ENCODE measurements around the gene CDH24.

CDH24 gene

DNA sequence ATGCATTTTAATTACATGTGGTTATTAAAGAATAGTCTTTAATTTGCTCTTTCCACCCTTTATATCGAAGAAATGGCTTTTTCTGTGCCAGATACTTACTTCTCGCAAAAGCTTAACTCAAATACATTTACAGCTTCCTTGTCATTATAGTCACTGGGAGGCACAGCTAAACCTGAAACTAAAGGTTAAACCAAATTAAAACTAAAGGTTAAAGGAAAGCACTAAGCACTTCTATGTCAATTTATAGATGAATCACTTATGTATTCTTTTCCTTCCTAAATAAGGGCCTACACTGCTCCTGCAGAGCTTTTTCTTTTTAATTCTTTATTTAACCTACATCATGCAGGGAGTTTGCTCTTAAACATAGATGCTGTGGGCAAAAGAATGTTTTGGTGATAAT, 56.5 kb downstream of the CDH24 start:
- Histone ChIP-seq H3K36me3 (ENCODE audit: insufficient read depth, low read length) (peaks cover 5% of the 10 kb centered on the region), H3K79me2 (ENCODE audit: insufficient read depth, low read length) (peaks cover under 1% of the 10 kb centered on the region; the same call in 1 of the 2 replicates), H3K4me1 (ENCODE audit: insufficient read depth, low read length) (peaks cover 4% of the 10 kb centered on the region), H3K27me3 (ENCODE audit: insufficient read depth, low read length, poor library complexity) (no peaks in the 10 kb centered on the region), H3K27ac (ENCODE audit: low read length) (no peak overlapping the region), H3K9me3 (ENCODE audit: insufficient read depth, low read length, severe bottlenecking) (no peaks in the 10 kb centered on the region), H3K4me3 (ENCODE audit: low read depth in 1 of 2, low read length in 2 of 2) (no peak overlapping the region), H3K4me2 (ENCODE audit: insufficient read depth, low read length) (no peak overlapping the region), H3K9ac (ENCODE audit: low read depth, low read length) (no peak overlapping the region), H4K20me1 (ENCODE audit: insufficient read depth, low read length) (no peaks in the 10 kb centered on the region), H2AFZ (ENCODE audit: low read depth, low read length) (no peak overlapping the region)
- DNase-seq (no peak), ATAC-seq (ENCODE audit: insufficient read depth, low read depth) (no peak)
- no peak for TF ChIP-seq EZH2 (IDR thresholded peaks at IDR 0.05; ENCODE audit: borderline replicate concordance, low read depth, low read length, severe bottlenecking)
- TF ChIP-seq CTCF (IDR thresholded peaks at IDR 0.05; ENCODE audit: borderline replicate concordance, extremely low read depth, low read length, poor library complexity, severe bottlenecking): no peak

DNA sequence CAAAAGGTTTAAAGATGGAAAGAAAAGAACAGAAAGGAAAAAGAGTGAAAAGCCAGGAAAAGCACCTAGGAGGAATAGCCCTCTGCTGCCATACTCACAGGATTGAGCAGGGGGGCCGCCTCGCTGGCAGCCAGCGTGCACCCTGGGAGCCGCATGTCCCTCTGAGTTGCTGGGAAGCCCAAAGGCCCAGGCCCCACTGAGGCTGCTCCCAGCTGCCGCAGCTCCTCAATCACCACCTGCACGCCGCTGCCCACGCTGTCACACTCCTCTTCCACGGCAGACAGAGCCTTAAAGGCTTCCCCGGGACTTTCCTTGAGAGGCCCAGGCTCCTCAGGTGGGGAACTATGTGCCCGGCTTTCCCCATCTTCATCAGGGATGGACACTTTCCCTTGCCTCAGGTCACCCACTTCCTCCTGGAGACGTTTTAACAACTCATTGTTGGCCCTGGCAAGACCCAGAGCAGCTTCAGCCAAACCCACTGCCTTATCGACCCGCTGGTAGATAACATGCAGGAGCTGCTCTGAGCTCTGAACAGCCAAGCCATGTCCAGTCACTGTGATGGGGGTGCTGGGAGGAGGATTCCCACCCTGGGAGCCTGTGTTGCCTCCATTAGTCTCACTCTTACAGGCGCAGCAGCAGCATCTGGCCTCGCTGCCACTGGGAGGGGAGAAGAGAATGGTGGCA, 58.8 kb downstream of the CDH24 start:
- Histone ChIP-seq H2AFZ (ENCODE audit: low read depth, low read length) (no peak overlapping the region), H3K9ac (ENCODE audit: low read depth, low read length) (no peak overlapping the region), H3K79me2 (ENCODE audit: insufficient read depth, low read length) (no peaks in the 10 kb centered on the region), H3K4me1 (ENCODE audit: insufficient read depth, low read length) (no peaks in the 10 kb centered on the region), H4K20me1 (ENCODE audit: insufficient read depth, low read length) (no peaks in the 10 kb centered on the region), H3K4me2 (ENCODE audit: insufficient read depth, low read length) (no peak overlapping the region), H3K27me3 (ENCODE audit: insufficient read depth, low read length, poor library complexity) (no peaks in the 10 kb centered on the region), H3K4me3 (ENCODE audit: low read depth in 1 of 2, low read length in 2 of 2) (no peak overlapping the region), H3K9me3 (ENCODE audit: insufficient read depth, low read length, severe bottlenecking) (no peaks in the 10 kb centered on the region), H3K36me3 (ENCODE audit: insufficient read depth, low read length) (peaks cover 8% of the 10 kb centered on the region), H3K27ac (ENCODE audit: low read length) (no peak overlapping the region)
- TF ChIP-seq CTCF (IDR thresholded peaks at IDR 0.05; ENCODE audit: borderline replicate concordance, extremely low read depth, low read length, poor library complexity, severe bottlenecking): no peak
- no peak for TF ChIP-seq EZH2 (IDR thresholded peaks at IDR 0.05; ENCODE audit: borderline replicate concordance, low read depth, low read length, severe bottlenecking)
- DNase-seq: no peak
- ATAC-seq (ENCODE audit: insufficient read depth, low read depth): no peak

- H3K4me1 ChIP-seq (ENCODE audit: insufficient read depth, low read length): no peaks in the 10 kb centered on the region
- no peak overlapping the region for H3K4me2 ChIP-seq (ENCODE audit: insufficient read depth, low read length)
- no peaks in the 10 kb centered on the region for H3K9me3 ChIP-seq (ENCODE audit: insufficient read depth, low read length, severe bottlenecking)
- H3K4me3 ChIP-seq (ENCODE audit: low read depth in 1 of 2, low read length in 2 of 2): no peak overlapping the region
- H2AFZ ChIP-seq (ENCODE audit: low read depth, low read length): no peak overlapping the region
- no peaks in the 10 kb centered on the region for H3K79me2 ChIP-seq (ENCODE audit: insufficient read depth, low read length)
- H3K9ac ChIP-seq (ENCODE audit: low read depth, low read length): no peak overlapping the region
- no peak for TF ChIP-seq CTCF (IDR thresholded peaks at IDR 0.05; ENCODE audit: borderline replicate concordance, extremely low read depth, low read length, poor library complexity, severe bottlenecking)
- no peak for TF ChIP-seq EZH2 (IDR thresholded peaks at IDR 0.05; ENCODE audit: borderline replicate concordance, low read depth, low read length, severe bottlenecking)
- H4K20me1 ChIP-seq (ENCODE audit: insufficient read depth, low read length): no peaks in the 10 kb centered on the region
- no peaks in the 10 kb centered on the region for H3K27me3 ChIP-seq (ENCODE audit: insufficient read depth, low read length, poor library complexity)
- ATAC-seq (ENCODE audit: insufficient read depth, low read depth) (no peak), DNase-seq (no peak)
- no peak overlapping the region for H3K27ac ChIP-seq (ENCODE audit: low read length)
- H3K36me3 ChIP-seq (ENCODE audit: insufficient read depth, low read length): peaks cover 8% of the 10 kb centered on the region
These were observed 59.5 kb downstream of the CDH24 start for GRCh38 chr14:22997676-22998323.
